HL-60/S4 treated with retinoic acid at 250 ng/mL for 4 days and 3 days (cell line): ENCODE measurements around the gene NME5.
"Not testable (repeated sequence)": the region's sequence is repeated elsewhere in the genome, so short reads cannot be mapped to it uniquely, and the experiment has no call there.

ENCODE experiments used
- in situ Hi-C: fragments of 300-500 bp; cut with MboI; formaldehyde crosslinking; loops from 2 replicates; pipeline ENCODE4 v1.7.0; 2022; ENCODE audit warnings: low sequenced_read_pairs

NME5 gene

DNA sequence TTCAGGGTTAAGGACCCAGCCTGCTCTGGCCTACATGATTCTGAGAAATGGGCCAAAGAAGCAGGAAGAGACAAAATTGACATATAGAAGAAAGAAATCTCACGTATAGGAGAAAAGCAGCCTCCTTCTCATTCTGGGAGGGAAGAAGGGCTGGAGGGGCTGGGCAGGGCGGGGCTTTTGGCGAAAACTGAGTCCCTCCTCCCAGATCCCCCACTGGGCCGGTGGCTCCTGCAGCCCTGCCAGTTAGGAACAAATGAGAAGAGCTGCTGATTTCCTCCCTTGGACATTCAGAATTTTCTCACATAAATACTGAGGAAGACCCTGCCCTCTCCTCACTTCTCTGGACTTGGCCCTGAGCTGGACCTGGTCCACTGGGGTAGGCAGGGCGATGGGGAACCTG, 55.5 kb downstream of the NME5 start, which contains the start of gene WNT8A:
TSS of gene WNT8A (plus strand) at position 332 of the 400 bp plus-strand sequence. CDS start 95 bp downstream, outside the sequence.
- in situ Hi-C loops, result no loop called here

DNA sequence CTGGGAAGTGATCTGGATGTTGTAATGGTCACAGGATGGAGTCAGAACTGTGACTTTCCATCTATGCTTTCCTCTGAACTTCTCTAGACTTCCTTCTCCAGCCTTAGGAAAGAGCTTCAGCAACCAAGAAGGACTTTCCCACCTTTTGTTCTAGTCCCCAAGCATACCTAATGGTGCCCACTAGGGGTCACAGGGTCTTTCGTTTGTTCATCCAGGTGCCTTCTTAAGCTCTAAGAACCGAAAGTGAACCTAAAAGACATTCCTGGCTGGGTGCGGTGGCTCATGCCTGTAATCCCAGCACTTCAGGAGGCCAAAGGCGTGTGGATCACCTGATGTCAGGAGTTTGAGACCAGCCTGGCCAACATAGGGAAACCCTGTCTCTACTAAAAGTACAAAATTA, 57.2 kb downstream of the NME5 start:
- in situ Hi-C loops, result no loop called here

DNA sequence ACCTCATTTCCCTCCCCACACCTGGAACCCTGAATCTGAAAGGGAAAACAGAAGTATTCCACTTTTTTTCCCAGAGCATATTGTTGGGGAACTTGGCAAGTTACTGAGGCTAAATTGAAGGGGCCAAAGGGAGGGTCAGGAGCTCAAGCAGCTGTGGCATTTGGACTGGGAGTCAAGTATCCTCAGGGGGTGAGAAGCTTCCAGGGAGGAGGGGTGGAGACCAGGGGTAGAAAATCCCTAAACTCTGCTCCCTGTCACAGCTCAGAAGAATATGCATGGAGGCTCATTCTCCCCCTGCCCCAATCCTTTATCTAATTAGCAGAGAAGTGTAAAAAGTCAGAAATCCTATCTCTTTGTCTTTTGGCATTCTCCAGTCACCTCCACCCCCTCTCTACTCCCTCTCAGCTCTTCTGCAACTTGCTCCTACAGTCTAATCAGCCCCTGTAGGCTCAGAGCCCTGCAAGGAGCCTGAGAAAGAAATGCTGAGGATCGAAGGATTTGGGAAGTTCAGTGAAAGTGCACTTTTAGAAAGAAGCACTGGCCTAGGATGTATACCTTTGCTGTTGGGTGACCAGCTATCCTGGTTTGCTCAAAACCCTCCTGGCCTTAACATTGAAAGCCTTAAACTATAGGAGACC, 61.1 kb downstream of the NME5 start:
- in situ Hi-C loops, result no loop called here

DNA sequence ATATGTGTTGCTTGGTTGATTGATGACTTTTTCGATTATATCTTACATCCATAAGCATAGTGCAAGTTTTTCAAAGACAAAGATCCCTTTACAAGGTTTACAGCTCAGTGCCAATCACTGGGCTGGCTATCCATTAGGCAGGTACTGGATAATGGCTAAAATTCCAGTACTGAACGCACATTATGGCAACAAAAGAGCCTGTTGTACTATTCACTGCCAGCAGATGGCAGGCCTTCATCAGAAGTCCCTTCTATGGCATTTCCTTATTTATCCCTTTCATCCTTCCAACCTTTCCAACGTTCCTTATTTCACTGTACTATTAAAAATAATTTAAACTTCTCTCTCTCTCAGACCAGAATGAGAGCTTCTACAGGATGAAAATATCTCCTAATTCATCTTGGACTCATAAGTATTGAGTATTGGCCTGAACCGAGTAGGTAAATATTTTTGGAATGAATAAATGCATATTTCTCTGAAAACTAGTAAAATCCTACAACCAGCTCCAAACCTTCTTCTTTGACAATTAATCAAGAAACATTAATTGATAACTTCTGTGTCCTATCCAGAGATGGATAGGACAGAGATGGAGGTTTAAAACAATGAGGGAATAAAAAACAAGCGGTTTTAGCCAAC, 62.0 kb downstream of the NME5 start:
- in situ Hi-C loops, result no loop called here

DNA sequence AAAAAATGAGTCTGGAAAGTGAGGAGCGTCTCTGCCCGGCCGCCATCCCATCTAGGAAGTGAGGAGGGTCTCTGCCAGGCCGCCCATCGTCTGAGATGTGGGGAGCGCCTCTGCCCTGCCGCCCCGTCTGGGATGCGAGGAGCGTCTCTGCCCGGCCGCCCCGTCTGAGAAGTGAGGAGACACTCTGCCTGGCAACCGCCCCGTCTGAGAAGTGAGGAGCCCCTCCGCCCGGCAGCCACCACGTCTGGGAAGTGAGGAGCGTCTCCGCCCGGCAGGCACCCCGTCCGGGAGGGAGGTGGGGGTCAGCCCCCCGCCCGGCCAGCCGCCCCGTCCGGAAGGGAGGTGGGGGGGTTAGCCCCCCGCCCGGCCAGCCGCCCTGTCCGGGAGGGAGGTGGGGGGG, 69.2 kb downstream of the NME5 start:
- in situ Hi-C loops, result not testable (repeated sequence)

DNA sequence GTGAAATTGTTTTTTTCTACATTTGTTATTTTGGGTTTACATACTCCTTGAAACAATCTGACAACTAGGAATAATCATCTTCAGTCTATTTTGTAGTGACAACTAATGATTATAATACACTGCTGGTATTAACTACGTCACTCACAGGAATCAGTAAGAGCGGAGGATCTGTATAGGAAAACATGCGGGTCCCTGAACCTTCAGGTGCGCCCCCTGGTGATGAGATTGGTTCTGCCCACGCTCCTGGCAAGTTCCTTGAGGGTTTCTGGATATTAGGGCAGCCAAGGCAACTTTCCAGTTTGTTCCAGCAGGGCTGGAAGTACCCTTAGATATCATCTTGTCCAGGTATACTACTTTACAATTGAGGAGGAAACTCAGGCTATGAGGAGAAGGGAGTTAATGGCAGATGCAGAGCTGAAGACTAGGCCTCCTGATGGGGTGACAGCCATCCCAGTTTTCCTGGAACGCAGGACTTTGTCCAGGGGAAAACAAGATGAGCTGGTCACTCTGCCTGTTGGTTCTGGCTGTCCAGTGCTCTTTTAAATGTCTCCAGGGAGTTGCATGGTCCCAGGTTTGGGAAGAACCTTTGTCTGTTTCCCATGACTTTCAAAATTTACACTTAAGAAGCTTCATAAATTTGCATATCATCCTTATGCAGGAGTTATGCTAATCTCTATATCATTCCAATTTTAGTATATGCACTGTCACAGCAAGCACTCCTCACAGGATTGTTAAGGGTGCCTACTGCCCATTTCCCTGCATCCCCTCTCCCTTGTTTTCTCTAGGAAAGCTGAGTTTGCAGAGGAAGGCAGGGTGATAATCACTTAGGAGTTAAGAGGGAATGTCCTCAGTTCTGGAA, 70.3 kb downstream of the NME5 start:
- in situ Hi-C loops, result no loop called here

- in situ Hi-C loops, result no loop called here
These were observed 71.3 kb downstream of the NME5 start for GRCh38 chr5:138067945-138068344.
